HG03095 (cell line): Measurements from ENCODE around the gene FBXO45.
"Not testable (repeated sequence)": the region's sequence is repeated elsewhere in the genome, so short reads cannot be mapped to it uniquely, and the experiment has no call there.

Source experiments
- ATAC-seq: cut with Tn5 transposase; IDR thresholded peaks from one replicate; pipeline ENCODE4 v1.9.1; 2021; ENCODE audit warnings: moderate library complexity; ENCODE audit not compliant: unreplicated experiment

The FBXO45 gene

DNA sequence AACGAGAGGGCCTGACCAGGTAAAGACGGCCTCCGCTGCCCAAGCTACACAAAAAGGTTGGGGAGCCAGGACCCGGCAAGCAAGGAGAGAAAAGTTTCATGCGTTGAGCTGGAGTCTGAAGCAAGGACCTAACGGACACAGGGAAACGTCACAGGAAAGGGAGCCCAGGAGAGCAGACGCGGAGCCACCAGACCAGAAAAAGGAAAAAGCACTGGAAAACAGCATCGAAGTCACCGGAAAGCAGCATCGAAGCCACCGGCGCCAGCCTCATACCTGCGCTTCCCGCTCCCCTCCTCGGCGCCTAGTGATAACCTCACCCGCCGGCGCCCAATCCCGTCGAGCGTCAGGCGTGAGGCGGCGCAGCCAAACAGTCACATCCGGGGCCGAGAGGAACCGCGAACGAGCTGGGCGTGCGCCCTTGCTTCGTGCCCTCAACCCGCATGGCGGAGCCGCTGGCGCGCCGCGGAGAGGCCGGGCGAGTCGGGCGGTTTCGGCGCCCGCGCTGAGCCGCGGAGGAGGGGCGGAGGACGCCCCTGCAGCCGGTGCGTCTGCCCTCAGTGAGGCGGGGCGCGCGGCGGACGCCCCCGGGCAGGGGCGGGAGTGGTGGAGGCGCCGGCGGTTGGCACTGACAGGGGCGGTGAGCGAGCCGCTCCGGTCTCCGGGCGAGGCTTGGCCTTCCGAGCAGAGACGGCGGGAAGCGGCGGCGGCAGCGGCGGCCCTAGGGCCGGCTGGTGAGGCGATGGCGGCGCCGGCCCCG is at the start of gene FBXO45, which contains the start of gene WDR53:
Gene FBXO45, plus strand, starts transcription at position 415 of the 757 bp plus-strand sequence. Its CDS starts 325 bp downstream, at position 740.
Gene WDR53, minus strand, starts transcription at position 309 of the 757 bp plus-strand sequence. CDS start 7,079 bp downstream, outside the sequence.
- ATAC-seq = peak; percentile 94

- no peak for ATAC-seq
Observed at GRCh38 chr3:196518966-196519717, 49.3 kb upstream of the FBXO45 start.

DNA sequence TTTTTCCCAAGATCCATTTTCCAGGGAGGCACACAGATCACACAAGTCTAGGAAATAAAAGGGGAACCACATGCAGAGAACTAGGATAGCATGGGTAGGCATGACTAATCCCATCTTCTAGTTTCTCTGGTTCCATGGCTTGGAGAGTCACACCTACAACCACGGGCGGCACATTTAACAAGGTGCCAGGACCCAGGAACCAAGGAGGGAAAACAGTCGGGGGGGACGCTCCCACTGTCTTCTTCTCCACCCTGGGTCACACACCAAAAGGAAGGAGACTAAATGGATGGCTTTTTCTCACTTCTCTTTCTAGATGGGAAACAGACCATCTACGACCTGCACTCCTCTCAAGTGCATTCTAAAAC is 48.8 kb upstream of the FBXO45 start:
- no peak for ATAC-seq

GRCh38 chr3:196521291-196521690 is 47.2 kb upstream of the FBXO45 start:
- ATAC-seq = not testable (repeated sequence)

GRCh38 chr3:196523841-196524240 is 44.6 kb upstream of the FBXO45 start:
- no peak for ATAC-seq

DNA sequence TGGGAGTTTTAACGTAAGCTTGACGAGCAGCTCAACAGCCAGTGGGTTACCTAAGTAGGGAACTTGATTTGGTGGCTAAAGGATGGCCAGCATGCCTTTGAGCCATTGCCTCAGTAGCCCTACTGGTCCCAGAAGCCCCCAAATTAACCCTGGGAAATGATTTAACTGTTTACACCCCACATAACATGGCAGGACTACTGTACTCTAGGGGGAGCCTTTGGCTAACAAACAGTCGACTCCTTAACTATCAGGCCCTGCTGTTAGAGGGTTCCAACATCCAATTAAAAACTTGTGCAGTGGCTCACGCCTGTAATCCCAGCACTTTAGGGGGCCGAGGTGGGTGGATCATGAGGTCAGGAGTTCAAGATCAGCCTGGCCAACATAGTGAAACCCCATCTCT is 43.9 kb upstream of the FBXO45 start:
- no peak for ATAC-seq

- ATAC-seq = no peak
Observed at GRCh38 chr3:196525141-196525540, 43.3 kb upstream of the FBXO45 start.

DNA sequence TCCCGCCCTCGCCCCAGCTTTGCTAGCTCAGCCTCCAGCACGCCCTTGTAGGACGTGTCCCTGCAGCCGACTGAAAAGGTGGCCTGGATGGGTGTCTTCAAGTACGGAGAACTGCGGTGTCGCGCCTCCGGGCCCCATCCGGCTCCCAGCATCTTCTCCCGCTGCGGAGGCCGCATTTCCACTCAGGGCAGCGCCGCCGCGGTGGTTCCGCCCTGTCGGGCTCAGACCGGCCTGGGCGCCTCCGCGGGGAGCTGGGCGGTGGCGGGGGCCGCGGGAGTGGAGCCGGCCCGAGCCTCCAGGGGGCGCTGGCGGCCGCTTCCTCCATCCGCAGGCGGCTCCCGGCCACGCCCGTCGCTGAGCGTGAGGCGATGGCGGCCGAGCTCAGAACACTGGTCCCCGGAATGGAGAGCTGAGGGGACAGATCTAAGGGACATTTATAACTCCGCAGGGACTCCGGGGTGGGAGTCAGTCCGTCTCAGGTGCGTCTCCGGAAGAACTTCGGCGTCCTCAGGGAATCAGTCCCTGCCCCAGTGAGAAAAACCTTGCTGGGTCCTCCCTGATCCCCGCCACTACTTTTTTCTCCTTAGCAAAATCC is 39.7 kb upstream of the FBXO45 start:
- ATAC-seq = peak; percentile 66

- ATAC-seq = no peak
Observed at GRCh38 chr3:196531418-196531817, 37.0 kb upstream of the FBXO45 start.

- no peak for ATAC-seq
Observed at GRCh38 chr3:196533260-196533681, 35.2 kb upstream of the FBXO45 start.

DNA sequence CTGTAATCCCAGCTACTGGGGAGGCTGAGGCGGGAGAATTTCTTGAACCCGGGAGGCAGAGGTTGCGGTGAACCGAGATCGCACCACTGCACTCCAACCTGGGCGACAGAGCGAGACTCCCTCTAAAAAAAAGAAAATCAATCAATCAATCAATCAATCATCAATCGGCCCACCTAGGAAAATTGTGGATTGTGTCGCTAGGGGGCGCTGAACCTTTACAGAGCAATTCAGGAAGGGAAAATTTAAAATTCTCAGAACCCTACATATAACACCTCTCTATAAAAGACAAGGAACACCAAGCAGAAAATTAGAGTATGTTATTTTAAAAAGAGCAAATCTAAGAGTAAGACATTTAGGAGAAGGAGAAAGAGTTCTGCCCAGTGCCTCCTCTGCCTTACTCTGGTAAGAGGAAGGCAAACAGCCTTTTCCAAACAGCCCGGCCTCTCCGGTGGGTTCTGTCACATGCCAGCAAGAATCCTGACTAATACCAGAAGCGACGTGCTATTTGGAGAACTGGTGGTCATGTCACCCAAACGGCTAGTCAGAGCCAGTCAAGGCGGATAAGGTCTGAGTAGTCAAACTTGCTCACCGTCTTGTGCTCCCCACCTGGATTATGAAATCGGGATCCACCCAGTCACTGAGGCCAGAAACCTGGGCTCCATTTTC is 31.0 kb upstream of the FBXO45 start:
- ATAC-seq = no peak

GRCh38 chr3:196541684-196542445 is 26.6 kb upstream of the FBXO45 start:
- no peak for ATAC-seq

DNA sequence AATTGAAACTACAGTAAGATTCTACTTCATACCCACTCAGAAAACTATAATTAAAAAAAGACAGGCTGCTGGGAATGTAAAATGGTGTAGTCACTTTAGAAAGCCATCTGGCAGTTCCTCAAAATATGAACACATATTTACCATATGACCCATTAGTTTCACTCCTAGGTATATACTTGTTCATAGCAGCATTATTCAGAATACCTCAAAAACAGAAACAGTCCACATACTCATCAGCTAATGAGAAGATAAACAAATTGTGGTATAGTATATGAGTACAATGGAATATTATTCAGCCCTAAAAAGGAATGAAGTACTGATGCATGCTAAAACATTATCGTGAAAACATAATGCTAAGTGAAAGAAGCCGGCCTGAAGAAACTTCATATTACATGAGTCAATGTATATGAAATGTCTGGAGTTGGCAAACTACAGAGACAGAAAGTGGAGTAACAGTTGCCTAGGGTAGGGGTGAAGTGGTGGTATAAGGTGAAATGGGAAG is 23.9 kb upstream of the FBXO45 start:
- no peak for ATAC-seq

GRCh38 chr3:196546537-196546936 is 21.9 kb upstream of the FBXO45 start:
- no peak for ATAC-seq

DNA sequence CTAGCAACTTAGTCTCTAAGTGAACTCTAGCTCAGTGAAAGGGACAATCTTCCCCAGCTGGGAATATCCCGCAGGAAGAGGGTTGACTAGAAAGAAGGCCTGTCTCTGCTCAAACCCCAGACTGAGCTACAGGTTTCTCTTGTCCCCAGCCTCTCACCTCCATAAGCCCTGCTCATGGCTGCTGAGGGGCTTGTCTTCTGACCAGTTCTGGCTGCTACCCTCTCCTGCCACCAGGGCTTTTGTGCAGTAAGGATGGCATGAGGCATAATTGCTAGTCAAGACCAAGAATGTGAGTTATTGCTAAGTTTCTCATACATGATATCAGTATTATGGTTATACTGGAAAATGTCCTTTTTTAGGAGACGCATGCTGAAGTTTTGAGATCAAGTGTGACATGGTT is 21.4 kb upstream of the FBXO45 start:
- no peak for ATAC-seq

DNA sequence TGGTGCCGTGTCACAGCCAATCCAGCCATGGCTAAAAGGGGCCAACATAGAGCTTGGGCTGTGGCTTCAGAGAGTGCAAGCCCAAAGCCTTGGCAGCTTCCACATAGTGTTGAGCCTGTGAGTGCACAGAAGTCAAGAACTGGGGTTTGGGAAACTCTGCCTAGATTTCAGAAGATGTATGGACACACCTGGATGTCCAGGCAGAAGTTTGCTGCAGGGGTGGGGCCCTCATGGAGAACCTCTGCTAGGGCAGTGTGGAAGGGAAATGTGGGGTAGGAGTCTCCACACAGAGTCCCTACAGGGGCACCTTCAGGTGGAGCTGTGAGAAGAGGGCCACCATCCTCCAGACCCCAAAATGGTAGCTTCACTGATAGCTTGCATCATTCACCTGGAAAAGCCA is 19.1 kb upstream of the FBXO45 start:
- ATAC-seq = not testable (repeated sequence)

DNA sequence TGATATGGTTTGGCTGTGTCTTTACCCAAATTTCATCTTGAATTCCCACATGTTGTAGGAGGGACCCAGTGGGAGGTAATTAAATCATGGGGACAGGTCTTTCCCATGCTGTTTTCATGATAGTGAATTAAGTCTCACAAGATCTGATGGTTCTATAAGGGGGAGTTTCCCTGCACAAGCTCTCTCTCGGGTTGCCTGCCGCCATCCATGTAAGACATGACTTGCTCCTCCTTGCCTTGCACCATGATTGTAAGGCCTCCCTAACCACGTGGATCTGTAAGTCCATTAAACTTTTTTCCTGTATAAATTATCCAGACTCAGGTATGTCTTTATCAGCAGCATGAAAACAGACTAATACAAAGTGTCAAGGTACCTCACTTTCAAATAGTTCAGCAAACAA is 18.3 kb upstream of the FBXO45 start:
- ATAC-seq = not testable (repeated sequence)

GRCh38 chr3:196552253-196552652 is 16.2 kb upstream of the FBXO45 start:
- ATAC-seq = no peak

DNA sequence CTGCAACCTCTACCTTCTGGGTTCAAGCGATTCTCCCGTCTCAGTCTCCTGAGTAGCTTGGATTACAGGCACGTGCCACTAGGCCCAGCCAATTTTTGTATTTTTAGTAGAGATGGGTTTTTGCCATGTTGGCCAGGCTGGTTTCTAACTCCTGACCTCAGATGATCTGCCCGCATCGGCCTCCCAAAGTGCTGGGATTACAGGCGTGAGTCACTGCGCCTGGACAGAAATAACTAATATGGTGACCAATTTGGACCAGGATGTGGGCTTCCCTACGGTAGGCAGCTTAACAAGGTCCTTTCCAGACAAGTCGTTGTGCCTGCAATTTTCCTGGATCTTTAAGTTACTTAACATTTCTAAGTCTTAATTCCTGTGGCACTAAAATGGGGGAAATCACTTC is 14.9 kb upstream of the FBXO45 start:
- no peak for ATAC-seq

DNA sequence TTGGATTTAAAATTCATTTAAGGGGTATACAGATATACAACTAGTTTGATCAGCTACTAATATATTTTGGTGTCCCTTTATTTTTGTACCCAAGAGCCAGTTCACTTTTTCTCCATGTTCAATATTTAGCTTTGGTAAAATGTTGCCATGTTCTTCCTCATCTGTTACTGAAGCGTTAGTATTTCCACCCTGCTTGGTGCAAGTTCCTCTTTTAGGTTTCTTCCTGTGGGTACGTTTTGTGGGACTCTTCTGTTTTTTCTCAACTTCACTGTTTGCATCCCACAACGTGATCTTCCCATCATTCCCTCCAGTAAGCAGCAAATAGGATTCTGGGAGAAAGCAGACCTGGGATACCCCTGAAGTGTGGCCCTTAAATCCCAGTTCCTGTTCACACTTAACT is 14.3 kb upstream of the FBXO45 start:
- ATAC-seq = no peak
